IMR-90 (cell line): Measurements from ENCODE around the gene CHAC1. TPM values are rescaled to one million over a fixed set of nuclear protein-coding genes. Genes with fewer than 3 reads are reported as not detected.

ENCODE experiments used
- ATAC-seq: fragments of 200-7000 bp; cut with Tn5 transposase; 2 replicates; pipeline ENCODE4 v1.9.1; 2020; ENCODE audit warnings: low read depth, mild to moderate bottlenecking, moderate library complexity
- BruUV-seq: library from RNA; stranded (reverse); fragments of 400-500 nt; replicated peaks from 2 replicates; lab custom pipeline; 2021; lab: Mats Ljungman, UMichigan
- CTCF ChIA-PET: fragments of 300-600 bp; formaldehyde crosslinking; extraction: SDS; loops from one replicate; lab custom pipeline; 2021; ENCODE audit warnings: antibody characterized with exemption; lab: Yijun Ruan, JAX
- POLR2A ChIA-PET: fragments of 300-600 bp; sonication (Branson Sonifier 250); formaldehyde crosslinking; loops from one replicate; lab custom pipeline; 2022; ENCODE audit warnings: antibody characterized with exemption; ENCODE audit not compliant: unreplicated experiment; lab: Charles Lee
- DNase-seq: peaks from one replicate; pipeline ENCODE4 v3.0.0; 2013
- H2AFZ ChIP-seq: replicated peaks from 2 replicates; pipeline ENCODE3; 2013; ENCODE audit warnings: low read length, mild to moderate bottlenecking; ENCODE audit not compliant: poor library complexity
- H2AK5ac ChIP-seq: 2 replicates; pipeline ENCODE4 v1.6.1; 2013; ENCODE audit warnings: low read depth, low read length, inconsistent platforms
- H2AK9ac ChIP-seq: replicated peaks from 2 replicates; pipeline ENCODE3; 2013; ENCODE audit warnings: mild to moderate bottlenecking, low read depth, low read length, moderate library complexity; ENCODE audit not compliant: poor library complexity
- H2BK120ac ChIP-seq: 2 replicates; pipeline ENCODE4 v1.6.1; 2013; ENCODE audit warnings: low read depth, low read length, inconsistent platforms
- H2BK15ac ChIP-seq: 3 replicates; pipeline ENCODE4 v1.6.1; 2013; ENCODE audit warnings: low read depth, low read length, inconsistent platforms
- H2BK20ac ChIP-seq: 2 replicates; pipeline ENCODE4 v1.6.1; 2013; ENCODE audit warnings: low read depth, mild to moderate bottlenecking, inconsistent platforms, low read length, moderate library complexity
- H2BK5ac ChIP-seq: 2 replicates; pipeline ENCODE4 v1.6.1; 2013; ENCODE audit warnings: mild to moderate bottlenecking, low read depth, low read length, inconsistent platforms; ENCODE audit not compliant: poor library complexity, severe bottlenecking
- H3K14ac ChIP-seq: replicated peaks from 2 replicates; pipeline ENCODE4 v1.6.1; 2013; ENCODE audit warnings: low read depth, low read length, inconsistent platforms
- H3K18ac ChIP-seq: 2 replicates; pipeline ENCODE4 v1.6.1; 2013; ENCODE audit warnings: low read depth, low read length, control low read depth
- H3K23ac ChIP-seq: 2 replicates; pipeline ENCODE4 v1.6.1; 2013; ENCODE audit warnings: low read depth, low read length, inconsistent platforms
- H3K27ac ChIP-seq: 2 replicates; pipeline ENCODE4 v1.5.1; 2013; ENCODE audit warnings: mild to moderate bottlenecking, control low read depth, low read length; ENCODE audit not compliant: insufficient read depth
- H3K27me3 ChIP-seq: 2 replicates; pipeline ENCODE4 v1.6.1; 2013; ENCODE audit warnings: low read length; ENCODE audit not compliant: control insufficient read depth, insufficient read depth
- H3K36me3 ChIP-seq: 2 replicates; pipeline ENCODE4 v1.6.1; 2013; ENCODE audit warnings: low read length, mixed read lengths; ENCODE audit not compliant: control insufficient read depth, insufficient read depth
- H3K4ac ChIP-seq: 2 replicates; pipeline ENCODE4 v1.6.1; 2013; ENCODE audit warnings: low read depth, low read length, inconsistent platforms
- H3K4me1 ChIP-seq: 2 replicates; pipeline ENCODE4 v1.6.1; 2013; ENCODE audit warnings: low read length, mixed read lengths; ENCODE audit not compliant: control insufficient read depth, insufficient read depth
- H3K4me2 ChIP-seq: 2 replicates; pipeline ENCODE4 v1.6.1; 2013; ENCODE audit warnings: low read depth, mild to moderate bottlenecking, control low read depth, low read length, moderate library complexity
- H3K4me3 ChIP-seq: 2 replicates; pipeline ENCODE4 v1.5.1; 2013; ENCODE audit warnings: low read depth, mild to moderate bottlenecking, control low read depth, low read length, moderate library complexity; ENCODE audit not compliant: insufficient read depth
- H3K56ac ChIP-seq: 2 replicates; pipeline ENCODE4 v1.6.1; 2013; ENCODE audit warnings: low read length, inconsistent platforms; ENCODE audit not compliant: insufficient read depth; ENCODE audit errors: extremely low read depth
- H3K79me1 ChIP-seq, 2 experiments: 2 replicates each; pipeline ENCODE4 v1.6.1; 2013; ENCODE audit warnings: low read length in 2 of 2, inconsistent platforms in 1 of 2, low read depth in 1 of 2
- H3K9ac ChIP-seq: 2 replicates; pipeline ENCODE4 v1.6.1; 2013; ENCODE audit warnings: low read depth, low read length, control low read depth
- H3K9me1 ChIP-seq: 2 replicates; pipeline ENCODE4 v1.6.1; 2013; ENCODE audit warnings: low read length, inconsistent platforms; ENCODE audit not compliant: insufficient read depth
- H3K9me3 ChIP-seq: 2 replicates; pipeline ENCODE4 v1.6.1; 2013; ENCODE audit warnings: low read length; ENCODE audit not compliant: control insufficient read depth, insufficient read depth
- H4K20me1 ChIP-seq: 2 replicates; pipeline ENCODE4 v1.6.1; 2013; ENCODE audit warnings: low read length, inconsistent platforms; ENCODE audit not compliant: insufficient read depth
- H4K5ac ChIP-seq: 2 replicates; pipeline ENCODE4 v1.6.1; 2013; ENCODE audit warnings: mild to moderate bottlenecking, low read depth, low read length, control low read depth
- H4K8ac ChIP-seq, 2 experiments: 2 replicates each; pipeline ENCODE4 v1.6.1; 2013; ENCODE audit warnings: low read depth in 2 of 2, low read length in 2 of 2, control low read depth in 1 of 2, inconsistent platforms in 1 of 2
- H4K91ac ChIP-seq: 2 replicates; pipeline ENCODE4 v1.6.1; 2013; ENCODE audit warnings: low read depth, low read length, inconsistent platforms; ENCODE audit not compliant: insufficient read depth
- BHLHE40 ChIP-seq: fragments of 150-350 bp; IDR thresholded peaks from 2 replicates; pipeline ENCODE4 v1.6.1; 2016; ENCODE audit warnings: mild to moderate bottlenecking, low read depth, low read length
- CEBPB ChIP-seq: IDR thresholded peaks from 2 replicates; pipeline ENCODE4 v1.6.1; 2012; ENCODE audit warnings: low read depth, low read length, improper control_type of control experiment
- FOS ChIP-seq: fragments of 150-350 bp; IDR thresholded peaks from 2 replicates; pipeline ENCODE4 v1.6.1; 2016; ENCODE audit warnings: low read depth, low read length
- MAFK ChIP-seq: IDR thresholded peaks from 2 replicates; pipeline ENCODE4 v1.6.1; 2012; ENCODE audit warnings: low read depth, low read length, improper control_type of control experiment
- MAZ ChIP-seq: IDR thresholded peaks from 2 replicates; pipeline ENCODE4 v1.6.1; 2012; ENCODE audit warnings: low read depth, mild to moderate bottlenecking, low read length, improper control_type of control experiment, moderate library complexity, borderline replicate concordance
- NFE2L2 ChIP-seq: fragments of 150-350 bp; IDR thresholded peaks from 2 replicates; pipeline ENCODE4 v1.6.1; 2016; ENCODE audit warnings: low read depth, mild to moderate bottlenecking, low read length
- POLR2A ChIP-seq: IDR thresholded peaks from 2 replicates; pipeline ENCODE4 v1.6.1; 2012; ENCODE audit warnings: mild to moderate bottlenecking, low read depth, low read length
- RAD21 ChIP-seq: IDR thresholded peaks from 2 replicates; pipeline ENCODE4 v1.6.1; 2012; ENCODE audit warnings: low read length, improper control_type of control experiment
- RCOR1 ChIP-seq: IDR thresholded peaks from 2 replicates; pipeline ENCODE4 v1.6.1; 2012; ENCODE audit warnings: mild to moderate bottlenecking, low read length, improper control_type of control experiment; ENCODE audit not compliant: insufficient replicate concordance
- RFX5 ChIP-seq: IDR thresholded peaks from 2 replicates; pipeline ENCODE4 v1.8.0; 2012; ENCODE audit warnings: low read depth, mild to moderate bottlenecking, low read length, moderate library complexity
- WGBS, 2 experiments: methylation state at CpG; one replicate each; pipeline versions ENCODE4 v1.1.5 to v1.1.7; 2013; ENCODE audit warnings: missing lambda C conversion rate in 2 of 2; ENCODE audit not compliant: insufficient read length in 1 of 2; ENCODE audit errors: extremely low coverage in 2 of 2; 5-methylcytosine and 5-hydroxymethylcytosine counted together
- dilution Hi-C: fragments of 300-500 bp; cut with HindIII; formaldehyde crosslinking; loops from one replicate; pipeline ENCODE4 v1.14.3; 2018; ENCODE audit warnings: low sequenced_read_pairs; ENCODE audit not compliant: unreplicated experiment
- in situ Hi-C: fragments of 300-500 bp; cut with MboI; formaldehyde crosslinking; loops from 3 replicates; pipeline ENCODE4 v1.14.3; 2019; ENCODE audit warnings: low sequenced_read_pairs, inconsistent platforms, mixed read lengths
- intact Hi-C: fragments of 100-400 bp; cut with micrococcal nuclease; formaldehyde crosslinking; loops from 2 replicates; pipeline ENCODE4 v1.10.0; 2022
- polyA plus RNA-seq, 3 experiments: library from polyadenylated mRNA; depleted of rRNA; stranded (reverse); fragments of >200 nt; gene quantifications; 2 replicates each; pipeline ENCODE4 v1.2.3, GENCODE V29; 2012; ENCODE audit warnings: low replicate concordance in 1 of 3
- total RNA-seq: library from RNA; depleted of rRNA; stranded (reverse); fragments of >200 nt; gene quantifications from 2 replicates; pipeline ENCODE4 v1.2.3, GENCODE V29; 2012
- TF ChIP-seq, protein P1 (sequence below): conservative IDR thresholded peaks from 2 replicates; pipeline ENCODE4 v1.5.1; 2012; ENCODE audit warnings: mild to moderate bottlenecking, low read depth, low read length, improper control_type of control experiment
- TF ChIP-seq, protein P2 (sequence below): fragments of 150-350 bp; IDR thresholded peaks from 2 replicates; pipeline ENCODE4 v1.6.1; 2016; ENCODE audit warnings: low read depth, mild to moderate bottlenecking, low read length, moderate library complexity, borderline replicate concordance
- TF ChIP-seq, protein P3 (sequence below): fragments of 150-350 bp; IDR thresholded peaks from 2 replicates; pipeline ENCODE4 v1.6.1; 2017; ENCODE audit warnings: mild to moderate bottlenecking, antibody characterized with exemption, low read length, low read depth

Gene CHAC1
- total and polyA plus RNA-seq, 2 of the 4 experiments (the other 2 are of a cell fraction) = 51.3 to 77.8 TPM

GRCh38 chr15:40941528-40942336 is 11.5 kb upstream of the CHAC1 start:
- peak overlapping the region; percentile 68 for H3K56ac ChIP-seq
- H2BK15ac ChIP-seq = peak overlapping the region; percentile 97; the same call in 2 of the 3 replicates
- no peaks in the 10 kb centered on the region; the same call in 1 of the 2 replicates for H4K20me1 ChIP-seq
- intact Hi-C loops (loop anchor here (1.0 to 5.0 kb wide), 2 partner anchors 37 to 81 kb away; no protein-coding TSS in a partner anchor), in situ Hi-C loops (loop anchor here (5.0 kb wide), 1 partner anchor 81 kb away; no protein-coding TSS in a partner anchor), dilution Hi-C loops (no loop called here)
- no CpG with 5 or more reads among the region's 92 CpGs for WGBS, 2 experiments
- ChIA-PET POLR2A (interaction anchor here (0.6 to 1.3 kb wide), 6 partner anchors 11 to 80 kb away, joined by 3 to 6 read pairs (median 3); partner anchors contain the start of gene CHAC1), CTCF (interaction anchor here (0.6 to 3.6 kb wide), 20 partner anchors 11 to 1924 kb away, joined by 3 to 39 read pairs (median 5); partner anchors contain the start of genes CHAC1 and DLL4)
- peak overlapping the region; percentile 92 for H2AK5ac ChIP-seq
- H3K14ac ChIP-seq = peak overlapping the region; percentile 94
- peak overlapping the region; percentile 83 for H2BK5ac ChIP-seq
- peak overlapping the region; percentile 88 for H4K91ac ChIP-seq
- H3K23ac ChIP-seq = peak overlapping the region; percentile 82; the same call in 1 of the 2 replicates
- H3K4me3 ChIP-seq = peak overlapping the region; percentile 30
- H3K4me2 ChIP-seq = peak overlapping the region; percentile 66
- H4K5ac ChIP-seq = peak overlapping the region; percentile 80
- peak overlapping the region; percentile 19; the same call in 1 of the 2 replicates for H2BK20ac ChIP-seq
- H2AFZ ChIP-seq = peak overlapping the region; percentile 96
- peak; percentile 73 for DNase-seq
- H4K8ac ChIP-seq = peak overlapping the region; percentile 90 to 96
- H3K4ac ChIP-seq = peak overlapping the region; percentile 87
- H3K36me3 ChIP-seq = peaks cover 4% of the 10 kb centered on the region
- H2AK9ac ChIP-seq = peak overlapping the region; percentile 98
- peak overlapping the region; percentile 59 for H3K9ac ChIP-seq
- H3K4me1 ChIP-seq = peaks cover 21% of the 10 kb centered on the region
- peak overlapping the region; percentile 69 for H3K18ac ChIP-seq
- H3K27me3 ChIP-seq = no peaks in the 10 kb centered on the region
- BruUV-seq = no TSS peak
- H3K27ac ChIP-seq = peak overlapping the region; percentile 82
- no peaks in the 10 kb centered on the region for H3K9me3 ChIP-seq
- peaks cover 14 to 34% of the 10 kb centered on the region in 2 experiments; a peak in 3 of 4 replicates for H3K79me1 ChIP-seq
- ATAC-seq = peak; percentile 89
- H2BK120ac ChIP-seq = peak overlapping the region; percentile 78
- peaks cover 21% of the 10 kb centered on the region for H3K9me1 ChIP-seq
- TF ChIP-seq RCOR1 (no peak), CEBPB (no peak), RAD21 (peak; percentile 77), NFE2L2 (no peak), POLR2A (peak; percentile 75), BHLHE40 (no peak), MAFK (no peak), RFX5 (no peak), FOS (0 out of 2 replicates have a peak, but pooled peaks have one; percentile 7), MAZ (peak; percentile 96; the same call in 1 of the 2 replicates)
- TF ChIP-seq, protein P1, sequence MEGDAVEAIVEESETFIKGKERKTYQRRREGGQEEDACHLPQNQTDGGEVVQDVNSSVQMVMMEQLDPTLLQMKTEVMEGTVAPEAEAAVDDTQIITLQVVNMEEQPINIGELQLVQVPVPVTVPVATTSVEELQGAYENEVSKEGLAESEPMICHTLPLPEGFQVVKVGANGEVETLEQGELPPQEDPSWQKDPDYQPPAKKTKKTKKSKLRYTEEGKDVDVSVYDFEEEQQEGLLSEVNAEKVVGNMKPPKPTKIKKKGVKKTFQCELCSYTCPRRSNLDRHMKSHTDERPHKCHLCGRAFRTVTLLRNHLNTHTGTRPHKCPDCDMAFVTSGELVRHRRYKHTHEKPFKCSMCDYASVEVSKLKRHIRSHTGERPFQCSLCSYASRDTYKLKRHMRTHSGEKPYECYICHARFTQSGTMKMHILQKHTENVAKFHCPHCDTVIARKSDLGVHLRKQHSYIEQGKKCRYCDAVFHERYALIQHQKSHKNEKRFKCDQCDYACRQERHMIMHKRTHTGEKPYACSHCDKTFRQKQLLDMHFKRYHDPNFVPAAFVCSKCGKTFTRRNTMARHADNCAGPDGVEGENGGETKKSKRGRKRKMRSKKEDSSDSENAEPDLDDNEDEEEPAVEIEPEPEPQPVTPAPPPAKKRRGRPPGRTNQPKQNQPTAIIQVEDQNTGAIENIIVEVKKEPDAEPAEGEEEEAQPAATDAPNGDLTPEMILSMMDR = peak; percentile 84
- TF ChIP-seq, protein P2, sequence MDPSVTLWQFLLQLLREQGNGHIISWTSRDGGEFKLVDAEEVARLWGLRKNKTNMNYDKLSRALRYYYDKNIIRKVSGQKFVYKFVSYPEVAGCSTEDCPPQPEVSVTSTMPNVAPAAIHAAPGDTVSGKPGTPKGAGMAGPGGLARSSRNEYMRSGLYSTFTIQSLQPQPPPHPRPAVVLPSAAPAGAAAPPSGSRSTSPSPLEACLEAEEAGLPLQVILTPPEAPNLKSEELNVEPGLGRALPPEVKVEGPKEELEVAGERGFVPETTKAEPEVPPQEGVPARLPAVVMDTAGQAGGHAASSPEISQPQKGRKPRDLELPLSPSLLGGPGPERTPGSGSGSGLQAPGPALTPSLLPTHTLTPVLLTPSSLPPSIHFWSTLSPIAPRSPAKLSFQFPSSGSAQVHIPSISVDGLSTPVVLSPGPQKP = no peak
- TF ChIP-seq, protein P3, sequence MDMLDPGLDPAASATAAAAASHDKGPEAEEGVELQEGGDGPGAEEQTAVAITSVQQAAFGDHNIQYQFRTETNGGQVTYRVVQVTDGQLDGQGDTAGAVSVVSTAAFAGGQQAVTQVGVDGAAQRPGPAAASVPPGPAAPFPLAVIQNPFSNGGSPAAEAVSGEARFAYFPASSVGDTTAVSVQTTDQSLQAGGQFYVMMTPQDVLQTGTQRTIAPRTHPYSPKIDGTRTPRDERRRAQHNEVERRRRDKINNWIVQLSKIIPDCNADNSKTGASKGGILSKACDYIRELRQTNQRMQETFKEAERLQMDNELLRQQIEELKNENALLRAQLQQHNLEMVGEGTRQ = peak; percentile 88
